Pancreas (tissue), 10 donors: ENCODE results near the gene INSIG2. TPM values are rescaled to one million over a fixed set of nuclear protein-coding genes. Genes with fewer than 3 reads are reported as not detected.

ENCODE experiments used
- ATAC-seq, 4 donors: fragments of 200-7000 bp; cut with Tn5 transposase; one replicate each; pipeline versions ENCODE4 v1.8.0 to v1.9.1; 2020; ENCODE audit warnings: mild to moderate bottlenecking in 4 of 4, moderate library complexity in 4 of 4
- DNase-seq, 6 donors: peaks; one replicate each; pipeline ENCODE4 v3.0.0-alpha.2; 2020
- FAIRE-seq: peaks from 2 replicates; lab custom pipeline; 2012; peaks lifted over from hg19 to GRCh38; lab: Jason Lieb, UNC
- H3K27ac ChIP-seq, 4 donors: fragments of 200-600 bp; sonication (generic); 1 replicate in 3 of 4; 2 replicates in 1 of 4; pipeline versions ENCODE4 v1.5.0 to v1.8.0; 2020
- H3K27me3 ChIP-seq, 4 donors: fragments of 200-600 bp; one replicate each; pipeline ENCODE4 v1.8.0; 2021
- H3K36me3 ChIP-seq, 3 donors: fragments of 200-600 bp; sonication (generic) in 1 of 3; one replicate each; pipeline versions ENCODE4 v1.5.0 to v1.8.0; 2020 to 2021
- H3K4me1 ChIP-seq, 3 donors: fragments of 200-600 bp; one replicate each; pipeline ENCODE4 v1.8.0; 2021
- H3K4me3 ChIP-seq, 4 donors: fragments of 200-600 bp; sonication (generic) in 2 of 4; one replicate each; pipeline versions ENCODE4 v1.5.0 to v1.8.0; 2020 to 2021
- H3K9me3 ChIP-seq, 4 donors: fragments of 200-600 bp; one replicate each; pipeline ENCODE4 v1.8.0; 2021
- WGBS, 2 donors: extraction: QIAGEN DNeasy Blood & Tissue Kit; methylation state at CpG; one replicate each; pipeline ENCODE4 v1.1.7; 2013; 5-methylcytosine and 5-hydroxymethylcytosine counted together
- intact Hi-C, 3 donors: fragments of 100-400 bp; cut with DNase I; formaldehyde crosslinking; loops; one replicate each; pipeline versions ENCODE4 v1.11.1 to v1.14.2; 2022
- polyA plus RNA-seq, 2 donors: library from polyadenylated mRNA; stranded (reverse); fragments of 200-250 nt; gene quantifications; one replicate each; pipeline ENCODE4 v1.2.3, GENCODE V29; 2013
- total RNA-seq, 6 donors: library from RNA; stranded (reverse); fragmentation: NEBNext Ultra II Directional in 4 of 6; extraction: Animal tissue kit (Norgen Biotek cat#: 25700) in 4 of 6; gene quantifications; one replicate each; pipeline versions ENCODE4 v1.2.1 to v1.2.4, GENCODE V29; 2021 to 2023
- TF ChIP-seq, protein P1 (sequence below), 4 donors: fragments of 200-600 bp; sonication (generic) in 3 of 4; IDR thresholded peaks; one replicate each; pipeline versions ENCODE4 v1.5.0 to v1.8.0; 2021; ENCODE audit warnings: antibody characterized with exemption in 4 of 4
- donor health status: healthy with polysubstance abuse.
- donor health status: DM: no; HTN: no; CAD: no; lungs with moderate emphysema.
- donor health status: DM: no; HTN: no; CAD: no.
- donor health status: control.
- donor health status: control.
- donor health status: Bipolar disorder and iron deficiency.
- donor health status: DM: yes; HTN: yes; CAD: no.
- donor health status: DM: no; HTN: no; CAD: no.
- donor health status: DM: no; HTN: no; CAD: no.
- donor health status: DM: yes; HTN: yes; CAD: no.

Gene INSIG2
- total and polyA plus RNA-seq, 8 donors, result 7.9 to 23.0 (median 14.2) TPM

DNA sequence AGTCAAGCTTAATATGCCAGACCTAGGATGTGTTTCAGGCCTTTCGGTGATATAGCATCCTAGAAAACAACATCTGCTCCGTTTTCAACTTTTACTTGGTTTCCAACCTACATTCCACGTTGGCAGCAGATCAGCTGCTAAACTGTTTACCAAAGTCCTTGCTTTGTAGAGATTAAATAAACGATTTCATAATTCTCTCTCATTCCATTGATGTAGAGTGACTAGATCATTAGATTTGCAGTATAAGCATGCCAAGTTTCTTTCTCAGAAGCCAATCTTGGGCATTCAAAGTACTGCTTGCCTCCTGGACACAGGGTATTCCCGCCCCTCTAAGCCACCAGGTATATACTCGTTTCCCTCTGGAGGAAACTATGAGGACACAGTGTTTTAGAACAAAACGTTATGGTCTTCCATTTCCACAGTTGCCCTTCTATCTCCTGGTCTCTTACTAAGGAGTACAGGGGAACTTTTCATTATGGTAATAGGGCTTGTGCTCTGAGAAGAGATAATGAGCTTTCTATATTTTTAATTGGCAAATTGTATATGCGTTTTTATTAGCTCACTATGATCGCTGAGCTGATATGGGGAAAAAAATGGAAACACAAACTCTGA, 10.5 kb upstream of the INSIG2 start:
- Histone ChIP-seq H3K27ac (no peak overlapping the region), H3K4me3 (no peak overlapping the region), H3K27me3 (no peaks in the 10 kb centered on the region), H3K9me3 (no peaks in the 10 kb centered on the region), H3K36me3 (no peaks in the 10 kb centered on the region), H3K4me1 (peaks cover 0 to 12% (median 6%) of the 10 kb centered on the region in 3 donors)
- peak in 3 of 4 donors; percentile 30 to 73 (median 40) for ATAC-seq
- FAIRE-seq, result no peak
- TF ChIP-seq, protein P1, sequence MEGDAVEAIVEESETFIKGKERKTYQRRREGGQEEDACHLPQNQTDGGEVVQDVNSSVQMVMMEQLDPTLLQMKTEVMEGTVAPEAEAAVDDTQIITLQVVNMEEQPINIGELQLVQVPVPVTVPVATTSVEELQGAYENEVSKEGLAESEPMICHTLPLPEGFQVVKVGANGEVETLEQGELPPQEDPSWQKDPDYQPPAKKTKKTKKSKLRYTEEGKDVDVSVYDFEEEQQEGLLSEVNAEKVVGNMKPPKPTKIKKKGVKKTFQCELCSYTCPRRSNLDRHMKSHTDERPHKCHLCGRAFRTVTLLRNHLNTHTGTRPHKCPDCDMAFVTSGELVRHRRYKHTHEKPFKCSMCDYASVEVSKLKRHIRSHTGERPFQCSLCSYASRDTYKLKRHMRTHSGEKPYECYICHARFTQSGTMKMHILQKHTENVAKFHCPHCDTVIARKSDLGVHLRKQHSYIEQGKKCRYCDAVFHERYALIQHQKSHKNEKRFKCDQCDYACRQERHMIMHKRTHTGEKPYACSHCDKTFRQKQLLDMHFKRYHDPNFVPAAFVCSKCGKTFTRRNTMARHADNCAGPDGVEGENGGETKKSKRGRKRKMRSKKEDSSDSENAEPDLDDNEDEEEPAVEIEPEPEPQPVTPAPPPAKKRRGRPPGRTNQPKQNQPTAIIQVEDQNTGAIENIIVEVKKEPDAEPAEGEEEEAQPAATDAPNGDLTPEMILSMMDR (IDR thresholded peaks at IDR 0.05), result no peak
- WGBS, 2 donors, result 30 to 34% methylated on average over 9 of the region's 9 CpGs
- no peak for DNase-seq
- intact Hi-C loops, result no loop called here

GRCh38 chr2:118078734-118079133, 9.5 kb upstream of the INSIG2 start:
- H3K27me3 ChIP-seq, result no peaks in the 10 kb centered on the region
- DNase-seq, result no peak
- no peak overlapping the region for H3K27ac ChIP-seq
- 61 to 74% methylated on average over 3 of the region's 3 CpGs for WGBS, 2 donors
- H3K9me3 ChIP-seq, result no peaks in the 10 kb centered on the region
- intact Hi-C loops, result no loop called here
- TF ChIP-seq, protein P1 (IDR thresholded peaks at IDR 0.05), result no peak
- peak in 2 of 4 donors; percentile 39 to 65 for ATAC-seq
- no peaks in the 10 kb centered on the region for H3K36me3 ChIP-seq
- peaks cover 0 to 12% (median 6%) of the 10 kb centered on the region in 3 donors for H3K4me1 ChIP-seq
- H3K4me3 ChIP-seq, result no peak overlapping the region
- FAIRE-seq, result no peak

- peak overlapping the region in 3 of 4 donors; percentile 32 to 94 (median 90) for H3K27ac ChIP-seq
- peak in 1 of 4 donors; percentile 2 for ATAC-seq
Measured at GRCh38 chr2:118084491-118085089, 3.7 kb upstream of the INSIG2 start.

DNA sequence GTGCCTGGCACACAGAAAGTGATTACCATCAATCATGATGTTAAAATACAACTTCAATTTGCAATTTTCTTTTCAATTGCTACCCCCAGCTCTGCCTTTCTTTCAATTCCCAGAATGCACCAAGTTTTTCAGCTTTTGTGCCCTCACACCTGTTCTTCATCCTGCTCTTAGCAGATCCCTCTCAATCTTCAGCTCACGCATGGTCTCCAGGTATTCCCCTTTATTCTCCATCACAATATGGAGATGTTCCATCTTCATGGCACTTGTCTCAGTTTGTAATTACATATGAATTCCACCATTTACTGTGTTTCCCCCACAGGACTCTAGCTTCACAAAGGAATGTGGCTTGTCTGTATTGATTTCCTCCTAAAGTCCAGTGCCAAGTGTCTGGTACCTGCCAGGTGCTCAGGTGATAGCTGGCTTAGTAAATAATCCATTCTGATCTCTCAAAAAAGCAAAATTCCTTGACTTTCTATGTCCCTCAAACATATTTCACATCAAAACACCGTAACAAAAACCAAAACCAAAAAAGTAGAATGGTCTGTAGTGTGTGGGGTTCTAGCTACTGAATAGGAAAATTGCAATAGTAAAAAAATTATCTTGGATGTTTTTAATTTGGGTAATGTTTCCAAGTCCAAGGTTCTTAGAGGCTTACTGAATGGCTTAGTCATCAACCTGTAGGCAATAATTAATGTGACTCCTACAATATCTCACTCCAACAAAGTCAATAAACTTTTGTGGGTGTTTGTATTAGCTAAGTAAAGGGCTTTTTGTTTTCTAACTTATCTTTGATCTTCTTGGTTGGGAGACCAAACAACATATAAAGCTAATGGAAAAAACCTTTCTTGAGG, 2.9 kb upstream of the INSIG2 start:
- peaks cover 26 to 39% (median 28%) of the 10 kb centered on the region in 3 donors for H3K4me1 ChIP-seq
- TF ChIP-seq, protein P1 (IDR thresholded peaks at IDR 0.05), result no peak
- no peaks in the 10 kb centered on the region for H3K9me3 ChIP-seq
- peak in 2 of 6 donors; percentile 20 to 32 for DNase-seq
- ATAC-seq, result peak; percentile 47 to 64 (median 60)
- H3K36me3 ChIP-seq, result no peaks in the 10 kb centered on the region
- 14 to 18% methylated on average over 2 of the region's 2 CpGs for WGBS, 2 donors
- peak overlapping the region in 1 of 4 donors; percentile 8 for H3K4me3 ChIP-seq
- no peak for FAIRE-seq
- no peaks in the 10 kb centered on the region for H3K27me3 ChIP-seq
- intact Hi-C loops, result no loop called here
- H3K27ac ChIP-seq, result peak overlapping the region in 3 of 4 donors; percentile 32 to 94 (median 90)

More at GRCh38 chr2:118084491-118085089, 3.7 kb upstream of the INSIG2 start:
- Histone ChIP-seq H3K9me3 (no peaks in the 10 kb centered on the region), H3K27me3 (no peaks in the 10 kb centered on the region), H3K4me1 (peaks cover 22 to 34% (median 26%) of the 10 kb centered on the region in 3 donors), H3K36me3 (no peaks in the 10 kb centered on the region), H3K4me3 (no peak overlapping the region)
- DNase-seq (no peak), FAIRE-seq (no peak)
- TF ChIP-seq, protein P1 (IDR thresholded peaks at IDR 0.05), result no peak
- intact Hi-C loops, result no loop called here
- WGBS, 2 donors, result 43 to 44% methylated on average over 5 of the region's 5 CpGs
